IMR-90 (cell line): ENCODE measurements around the gene KCTD19. TPM values are rescaled to one million over a fixed set of nuclear protein-coding genes. Genes with fewer than 3 reads are reported as not detected.

Experiments used
- ATAC-seq: fragments of 200-7000 bp; cut with Tn5 transposase; 2 replicates; pipeline ENCODE4 v1.9.1; 2020; ENCODE audit warnings: low read depth, mild to moderate bottlenecking, moderate library complexity
- BruUV-seq: library from RNA; stranded (reverse); fragments of 400-500 nt; replicated peaks from 2 replicates; lab custom pipeline; 2021; lab: Mats Ljungman, UMichigan
- CTCF ChIA-PET: fragments of 300-600 bp; formaldehyde crosslinking; extraction: SDS; loops from one replicate; lab custom pipeline; 2021; ENCODE audit warnings: antibody characterized with exemption; lab: Yijun Ruan, JAX
- POLR2A ChIA-PET: fragments of 300-600 bp; sonication (Branson Sonifier 250); formaldehyde crosslinking; loops from one replicate; lab custom pipeline; 2022; ENCODE audit warnings: antibody characterized with exemption; ENCODE audit not compliant: unreplicated experiment; lab: Charles Lee
- DNase-seq: peaks from one replicate; pipeline ENCODE4 v3.0.0; 2013
- H2AFZ ChIP-seq: replicated peaks from 2 replicates; pipeline ENCODE3; 2013; ENCODE audit warnings: low read length, mild to moderate bottlenecking; ENCODE audit not compliant: poor library complexity
- H2AK5ac ChIP-seq: 2 replicates; pipeline ENCODE4 v1.6.1; 2013; ENCODE audit warnings: low read depth, low read length, inconsistent platforms
- H2AK9ac ChIP-seq: replicated peaks from 2 replicates; pipeline ENCODE3; 2013; ENCODE audit warnings: mild to moderate bottlenecking, low read depth, low read length, moderate library complexity; ENCODE audit not compliant: poor library complexity
- H2BK120ac ChIP-seq: 2 replicates; pipeline ENCODE4 v1.6.1; 2013; ENCODE audit warnings: low read depth, low read length, inconsistent platforms
- H2BK15ac ChIP-seq: 3 replicates; pipeline ENCODE4 v1.6.1; 2013; ENCODE audit warnings: low read depth, low read length, inconsistent platforms
- H2BK20ac ChIP-seq: 2 replicates; pipeline ENCODE4 v1.6.1; 2013; ENCODE audit warnings: low read depth, mild to moderate bottlenecking, inconsistent platforms, low read length, moderate library complexity
- H2BK5ac ChIP-seq: 2 replicates; pipeline ENCODE4 v1.6.1; 2013; ENCODE audit warnings: mild to moderate bottlenecking, low read depth, low read length, inconsistent platforms; ENCODE audit not compliant: poor library complexity, severe bottlenecking
- H3K14ac ChIP-seq: replicated peaks from 2 replicates; pipeline ENCODE4 v1.6.1; 2013; ENCODE audit warnings: low read depth, low read length, inconsistent platforms
- H3K18ac ChIP-seq: 2 replicates; pipeline ENCODE4 v1.6.1; 2013; ENCODE audit warnings: low read depth, low read length, control low read depth
- H3K23ac ChIP-seq: 2 replicates; pipeline ENCODE4 v1.6.1; 2013; ENCODE audit warnings: low read depth, low read length, inconsistent platforms
- H3K27ac ChIP-seq: 2 replicates; pipeline ENCODE4 v1.5.1; 2013; ENCODE audit warnings: mild to moderate bottlenecking, control low read depth, low read length; ENCODE audit not compliant: insufficient read depth
- H3K27me3 ChIP-seq: 2 replicates; pipeline ENCODE4 v1.6.1; 2013; ENCODE audit warnings: low read length; ENCODE audit not compliant: control insufficient read depth, insufficient read depth
- H3K36me3 ChIP-seq: 2 replicates; pipeline ENCODE4 v1.6.1; 2013; ENCODE audit warnings: low read length, mixed read lengths; ENCODE audit not compliant: control insufficient read depth, insufficient read depth
- H3K4ac ChIP-seq: 2 replicates; pipeline ENCODE4 v1.6.1; 2013; ENCODE audit warnings: low read depth, low read length, inconsistent platforms
- H3K4me1 ChIP-seq: 2 replicates; pipeline ENCODE4 v1.6.1; 2013; ENCODE audit warnings: low read length, mixed read lengths; ENCODE audit not compliant: control insufficient read depth, insufficient read depth
- H3K4me2 ChIP-seq: 2 replicates; pipeline ENCODE4 v1.6.1; 2013; ENCODE audit warnings: low read depth, mild to moderate bottlenecking, control low read depth, low read length, moderate library complexity
- H3K4me3 ChIP-seq: 2 replicates; pipeline ENCODE4 v1.5.1; 2013; ENCODE audit warnings: low read depth, mild to moderate bottlenecking, control low read depth, low read length, moderate library complexity; ENCODE audit not compliant: insufficient read depth
- H3K56ac ChIP-seq: 2 replicates; pipeline ENCODE4 v1.6.1; 2013; ENCODE audit warnings: low read length, inconsistent platforms; ENCODE audit not compliant: insufficient read depth; ENCODE audit errors: extremely low read depth
- H3K79me1 ChIP-seq, 2 experiments: 2 replicates each; pipeline ENCODE4 v1.6.1; 2013; ENCODE audit warnings: low read length in 2 of 2, inconsistent platforms in 1 of 2, low read depth in 1 of 2
- H3K9ac ChIP-seq: 2 replicates; pipeline ENCODE4 v1.6.1; 2013; ENCODE audit warnings: low read depth, low read length, control low read depth
- H3K9me1 ChIP-seq: 2 replicates; pipeline ENCODE4 v1.6.1; 2013; ENCODE audit warnings: low read length, inconsistent platforms; ENCODE audit not compliant: insufficient read depth
- H3K9me3 ChIP-seq: 2 replicates; pipeline ENCODE4 v1.6.1; 2013; ENCODE audit warnings: low read length; ENCODE audit not compliant: control insufficient read depth, insufficient read depth
- H4K20me1 ChIP-seq: 2 replicates; pipeline ENCODE4 v1.6.1; 2013; ENCODE audit warnings: low read length, inconsistent platforms; ENCODE audit not compliant: insufficient read depth
- H4K5ac ChIP-seq: 2 replicates; pipeline ENCODE4 v1.6.1; 2013; ENCODE audit warnings: mild to moderate bottlenecking, low read depth, low read length, control low read depth
- H4K8ac ChIP-seq, 2 experiments: 2 replicates each; pipeline ENCODE4 v1.6.1; 2013; ENCODE audit warnings: low read depth in 2 of 2, low read length in 2 of 2, control low read depth in 1 of 2, inconsistent platforms in 1 of 2
- H4K91ac ChIP-seq: 2 replicates; pipeline ENCODE4 v1.6.1; 2013; ENCODE audit warnings: low read depth, low read length, inconsistent platforms; ENCODE audit not compliant: insufficient read depth
- BHLHE40 ChIP-seq: fragments of 150-350 bp; IDR thresholded peaks from 2 replicates; pipeline ENCODE4 v1.6.1; 2016; ENCODE audit warnings: mild to moderate bottlenecking, low read depth, low read length
- CEBPB ChIP-seq: IDR thresholded peaks from 2 replicates; pipeline ENCODE4 v1.6.1; 2012; ENCODE audit warnings: low read depth, low read length, improper control_type of control experiment
- FOS ChIP-seq: fragments of 150-350 bp; IDR thresholded peaks from 2 replicates; pipeline ENCODE4 v1.6.1; 2016; ENCODE audit warnings: low read depth, low read length
- MAFK ChIP-seq: IDR thresholded peaks from 2 replicates; pipeline ENCODE4 v1.6.1; 2012; ENCODE audit warnings: low read depth, low read length, improper control_type of control experiment
- MAZ ChIP-seq: IDR thresholded peaks from 2 replicates; pipeline ENCODE4 v1.6.1; 2012; ENCODE audit warnings: low read depth, mild to moderate bottlenecking, low read length, improper control_type of control experiment, moderate library complexity, borderline replicate concordance
- RFX5 ChIP-seq: IDR thresholded peaks from 2 replicates; pipeline ENCODE4 v1.8.0; 2012; ENCODE audit warnings: low read depth, mild to moderate bottlenecking, low read length, moderate library complexity
- SMC3 ChIP-seq: fragments of 150-350 bp; IDR thresholded peaks from 2 replicates; pipeline ENCODE4 v1.6.1; 2016; ENCODE audit warnings: low read depth, mild to moderate bottlenecking, antibody characterized with exemption, low read length, moderate library complexity
- WGBS, 2 experiments: methylation state at CpG; one replicate each; pipeline versions ENCODE4 v1.1.5 to v1.1.7; 2013; ENCODE audit warnings: missing lambda C conversion rate in 2 of 2; ENCODE audit not compliant: insufficient read length in 1 of 2; ENCODE audit errors: extremely low coverage in 2 of 2; 5-methylcytosine and 5-hydroxymethylcytosine counted together
- dilution Hi-C: fragments of 300-500 bp; cut with HindIII; formaldehyde crosslinking; loops from one replicate; pipeline ENCODE4 v1.14.3; 2018; ENCODE audit warnings: low sequenced_read_pairs; ENCODE audit not compliant: unreplicated experiment
- in situ Hi-C: fragments of 300-500 bp; cut with MboI; formaldehyde crosslinking; loops from 3 replicates; pipeline ENCODE4 v1.14.3; 2019; ENCODE audit warnings: low sequenced_read_pairs, inconsistent platforms, mixed read lengths
- intact Hi-C: fragments of 100-400 bp; cut with micrococcal nuclease; formaldehyde crosslinking; loops from 2 replicates; pipeline ENCODE4 v1.10.0; 2022
- polyA plus RNA-seq, 3 experiments: library from polyadenylated mRNA; depleted of rRNA; stranded (reverse); fragments of >200 nt; gene quantifications; 2 replicates each; pipeline ENCODE4 v1.2.3, GENCODE V29; 2012; ENCODE audit warnings: low replicate concordance in 1 of 3
- total RNA-seq: library from RNA; depleted of rRNA; stranded (reverse); fragments of >200 nt; gene quantifications from 2 replicates; pipeline ENCODE4 v1.2.3, GENCODE V29; 2012

Gene KCTD19
- total and polyA plus RNA-seq, 2 of the 4 experiments (the other 2 are of a cell fraction), result under 0.01 to 0.07 TPM

DNA sequence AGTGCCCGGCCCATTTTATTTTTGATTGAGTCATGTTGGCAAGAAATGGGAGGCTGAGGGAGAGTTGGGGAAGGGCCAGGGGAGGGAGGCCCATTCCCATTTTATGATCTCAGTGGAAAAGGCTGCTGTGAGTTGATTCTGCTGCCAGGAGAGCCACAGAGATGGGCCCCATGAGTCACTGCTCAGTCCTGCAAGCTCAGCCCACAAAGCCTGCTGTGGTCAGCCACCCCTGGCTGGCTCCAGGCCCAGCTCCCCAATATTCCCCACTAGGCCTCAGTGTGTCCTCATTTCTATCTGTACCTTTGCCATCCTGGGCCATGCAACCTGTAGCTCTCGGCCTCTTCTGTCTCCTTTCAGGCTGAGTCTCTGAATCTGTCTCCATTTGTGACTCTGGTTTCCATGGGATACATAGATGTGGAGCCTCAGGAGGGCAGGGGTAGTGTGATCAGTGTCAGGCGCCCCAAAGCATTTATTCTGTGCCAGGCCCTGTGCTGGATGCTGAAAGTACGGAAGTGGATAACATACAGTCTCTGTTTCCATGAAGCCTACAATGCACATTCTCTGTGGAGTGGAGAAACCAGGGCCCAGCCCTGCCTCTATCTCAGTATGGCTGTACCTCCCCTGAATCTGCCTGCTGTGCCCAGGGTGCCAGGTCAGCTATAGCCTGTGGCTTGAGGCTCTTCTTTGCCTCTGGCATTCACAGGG, 49.1 kb downstream of the KCTD19 start (continued):
- TF ChIP-seq CEBPB (peak; percentile 7; the same call in 1 of the 2 replicates), SMC3 (no peak), FOS (peak; percentile 94), BHLHE40 (peak; percentile 61; the same call in 1 of the 2 replicates), MAFK (peak; percentile 27; the same call in 1 of the 2 replicates)

DNA sequence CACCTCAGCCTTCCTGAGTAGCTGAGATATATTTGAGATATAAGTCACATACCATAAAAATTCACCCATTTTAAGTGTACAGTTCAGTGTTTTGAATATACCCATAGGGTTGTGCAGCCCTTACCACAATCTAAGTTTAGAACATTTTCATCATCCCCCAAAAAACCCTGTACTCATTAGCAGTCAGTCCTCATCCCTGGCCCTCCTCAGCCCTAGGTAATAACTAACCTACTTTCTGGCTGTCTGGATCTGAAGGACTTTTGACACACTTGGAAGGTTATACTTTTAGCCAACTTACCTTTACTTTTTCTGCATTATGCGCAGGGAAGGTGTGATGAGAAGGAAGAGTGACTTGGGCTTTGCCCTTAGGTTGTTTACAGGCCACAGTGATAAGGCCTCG, 51.2 kb downstream of the KCTD19 start:
- POLR2A ChIA-PET, result no interaction called here
- H3K4me2 ChIP-seq, result no peak overlapping the region
- TF ChIP-seq FOS (no peak), MAZ (no peak), RFX5 (no peak), MAFK (no peak)
- 0 out of 2 replicates have a peak, but pooled peaks cover 4% of the 10 kb centered on the region for H4K20me1 ChIP-seq
- no peak overlapping the region for H3K27ac ChIP-seq
- WGBS, 2 experiments, result no CpG with 5 or more reads among the region's 2 CpGs
- peaks cover 24% of the 10 kb centered on the region for H3K9me1 ChIP-seq
- H2AFZ ChIP-seq, result no peak overlapping the region
- no peak for ATAC-seq
- H3K9me3 ChIP-seq, result no peaks in the 10 kb centered on the region
- H3K9ac ChIP-seq, result no peak overlapping the region
- no peak overlapping the region for H3K56ac ChIP-seq
- H3K4ac ChIP-seq, result peak overlapping the region; percentile 3; the same call in 1 of the 2 replicates
- H4K91ac ChIP-seq, result no peak overlapping the region
- in situ Hi-C loops, result no loop called here
- no peak overlapping the region for H3K14ac ChIP-seq
- intact Hi-C loops, result no loop called here
- no peak overlapping the region for H2AK9ac ChIP-seq
- BruUV-seq, result no TSS peak
- 0 out of 2 replicates have a peak overlapping the region, but pooled peaks have one; percentile 1 for H2BK120ac ChIP-seq
- H3K79me1 ChIP-seq, result peaks cover 13 to 37% of the 10 kb centered on the region in 2 experiments; a peak in 3 of 4 replicates
- H3K4me1 ChIP-seq, result peaks cover 24% of the 10 kb centered on the region
- CTCF ChIA-PET, result no interaction called here
- dilution Hi-C loops, result no loop called here
- H3K23ac ChIP-seq, result no peak overlapping the region
- no peak overlapping the region for H4K5ac ChIP-seq
- H4K8ac ChIP-seq, result peak overlapping the region in 1 of 2 experiments; percentile 61; a peak in 1 of 4 replicates
- H2BK5ac ChIP-seq, result no peak overlapping the region
- no peak overlapping the region for H3K18ac ChIP-seq
- DNase-seq, result no peak
- no peak overlapping the region for H2BK20ac ChIP-seq
- H3K4me3 ChIP-seq, result no peak overlapping the region
- H3K36me3 ChIP-seq, result peaks cover 9% of the 10 kb centered on the region
- peak overlapping the region; percentile 81; the same call in 1 of the 2 replicates for H2AK5ac ChIP-seq
- no peaks in the 10 kb centered on the region for H3K27me3 ChIP-seq
- H2BK15ac ChIP-seq, result no peak overlapping the region
